OCI-LY3 (cell line): Measurements from ENCODE around the gene ITSN2.

ENCODE experiments used
- H2AFZ ChIP-seq: fragments of 200-600, 300-600 bp; shearing (Covaris generic); 2 replicates; pipeline ENCODE4 v1.6.0; 2014; ENCODE audit warnings: antibody characterized with exemption, low read depth, low read length
- H3K27ac ChIP-seq: fragments of 200-600, 300-600 bp; sonication (generic); 2 replicates; pipeline ENCODE4 v1.5.1; 2014; ENCODE audit warnings: mild to moderate bottlenecking, low read length, moderate library complexity, mixed read lengths
- H3K27me3 ChIP-seq: fragments of 200-600, 300-600 bp; sonication (generic); 2 replicates; pipeline ENCODE4 v1.6.1; 2014; ENCODE audit warnings: low read depth, low read length, mixed read lengths
- H3K36me3 ChIP-seq: fragments of 200-600, 300-600 bp; sonication (generic); replicated peaks from 2 replicates; pipeline ENCODE3; 2014; ENCODE audit warnings: low read depth, low read length, mixed read lengths
- H3K4me1 ChIP-seq: fragments of 300-600, 200-600 bp; sonication (generic); 2 replicates; pipeline ENCODE4 v1.6.1; 2014; ENCODE audit warnings: low read length, mixed read lengths
- H3K4me2 ChIP-seq: fragments of 200-600, 300-600 bp; sonication (generic); 2 replicates; pipeline ENCODE4 v1.6.1; 2014; ENCODE audit warnings: low read length, mixed read lengths
- H3K4me3 ChIP-seq: fragments of 300-600, 200-600 bp; sonication (generic); 2 replicates; pipeline ENCODE4 v1.5.1; 2014; ENCODE audit warnings: antibody characterized with exemption, mild to moderate bottlenecking, low read length, moderate library complexity
- H3K79me2 ChIP-seq: fragments of 300-600, 200-600 bp; shearing (Covaris generic); 2 replicates; pipeline ENCODE4 v1.6.1; 2014; ENCODE audit warnings: mild to moderate bottlenecking, low read length, mixed read lengths
- H3K9ac ChIP-seq: fragments of 300-600, 200-600 bp; shearing (Covaris generic); 2 replicates; pipeline ENCODE4 v1.6.0; 2014; ENCODE audit warnings: mild to moderate bottlenecking, low read length, moderate library complexity
- H3K9me3 ChIP-seq: fragments of 200-600, 300-600 bp; shearing (Covaris generic); 2 replicates; pipeline ENCODE4 v1.6.1; 2014; ENCODE audit warnings: low read length, mixed read lengths; ENCODE audit not compliant: insufficient read depth
- H4K20me1 ChIP-seq: fragments of 200-600, 300-600 bp; sonication (generic); 2 replicates; pipeline ENCODE4 v1.6.1; 2016; ENCODE audit warnings: low read length, mixed read lengths; ENCODE audit not compliant: insufficient read depth
- EZH2phosphoT487 ChIP-seq: fragments of 200-600 bp; shearing (Covaris generic); IDR thresholded peaks from 2 replicates; pipeline ENCODE4 v1.6.1; 2018; ENCODE audit warnings: antibody characterized with exemption, mixed run types, low read depth
- TF ChIP-seq, protein P1 (sequence below): fragments of 200-600, 300-600 bp; sonication (generic); IDR thresholded peaks from 2 replicates; pipeline ENCODE4 v1.5.1; 2014; ENCODE audit warnings: antibody characterized with exemption, low read length, low read depth

The ITSN2 gene

DNA sequence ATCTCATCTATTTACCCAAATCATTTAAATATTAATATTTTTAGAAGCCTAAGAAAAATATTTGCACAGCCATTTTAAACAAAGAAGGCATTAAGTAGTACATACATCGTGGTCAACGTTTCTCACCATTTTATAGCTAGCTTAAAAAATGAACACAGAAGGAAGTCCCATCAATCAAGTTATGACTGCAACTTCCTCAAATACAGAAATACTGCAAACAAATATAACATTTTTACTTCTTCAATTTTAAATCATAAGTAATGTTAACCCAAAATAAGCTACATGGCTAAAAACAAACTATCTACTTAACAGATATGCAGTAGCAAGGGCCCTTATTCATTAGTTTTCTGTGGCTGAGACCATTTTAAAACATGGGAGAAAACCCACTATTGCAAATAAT, 30.6 kb downstream of the ITSN2 start:
- H2AFZ ChIP-seq: no peak overlapping the region
- H3K9ac ChIP-seq: peak overlapping the region; percentile 63
- H3K27me3 ChIP-seq: no peaks in the 10 kb centered on the region
- no peaks in the 10 kb centered on the region for H3K9me3 ChIP-seq
- H3K4me2 ChIP-seq: peak overlapping the region; percentile 89
- H3K4me3 ChIP-seq: peak overlapping the region; percentile 63
- H3K27ac ChIP-seq: peak overlapping the region; percentile 96
- no peaks in the 10 kb centered on the region for H3K36me3 ChIP-seq
- peaks cover 67% of the 10 kb centered on the region for H3K4me1 ChIP-seq
- no peak for TF ChIP-seq EZH2phosphoT487
- TF ChIP-seq, protein P1, sequence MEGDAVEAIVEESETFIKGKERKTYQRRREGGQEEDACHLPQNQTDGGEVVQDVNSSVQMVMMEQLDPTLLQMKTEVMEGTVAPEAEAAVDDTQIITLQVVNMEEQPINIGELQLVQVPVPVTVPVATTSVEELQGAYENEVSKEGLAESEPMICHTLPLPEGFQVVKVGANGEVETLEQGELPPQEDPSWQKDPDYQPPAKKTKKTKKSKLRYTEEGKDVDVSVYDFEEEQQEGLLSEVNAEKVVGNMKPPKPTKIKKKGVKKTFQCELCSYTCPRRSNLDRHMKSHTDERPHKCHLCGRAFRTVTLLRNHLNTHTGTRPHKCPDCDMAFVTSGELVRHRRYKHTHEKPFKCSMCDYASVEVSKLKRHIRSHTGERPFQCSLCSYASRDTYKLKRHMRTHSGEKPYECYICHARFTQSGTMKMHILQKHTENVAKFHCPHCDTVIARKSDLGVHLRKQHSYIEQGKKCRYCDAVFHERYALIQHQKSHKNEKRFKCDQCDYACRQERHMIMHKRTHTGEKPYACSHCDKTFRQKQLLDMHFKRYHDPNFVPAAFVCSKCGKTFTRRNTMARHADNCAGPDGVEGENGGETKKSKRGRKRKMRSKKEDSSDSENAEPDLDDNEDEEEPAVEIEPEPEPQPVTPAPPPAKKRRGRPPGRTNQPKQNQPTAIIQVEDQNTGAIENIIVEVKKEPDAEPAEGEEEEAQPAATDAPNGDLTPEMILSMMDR: no peak
- 0 out of 2 replicates have a peak, but pooled peaks cover 4% of the 10 kb centered on the region for H4K20me1 ChIP-seq
- peaks cover 76% of the 10 kb centered on the region for H3K79me2 ChIP-seq

DNA sequence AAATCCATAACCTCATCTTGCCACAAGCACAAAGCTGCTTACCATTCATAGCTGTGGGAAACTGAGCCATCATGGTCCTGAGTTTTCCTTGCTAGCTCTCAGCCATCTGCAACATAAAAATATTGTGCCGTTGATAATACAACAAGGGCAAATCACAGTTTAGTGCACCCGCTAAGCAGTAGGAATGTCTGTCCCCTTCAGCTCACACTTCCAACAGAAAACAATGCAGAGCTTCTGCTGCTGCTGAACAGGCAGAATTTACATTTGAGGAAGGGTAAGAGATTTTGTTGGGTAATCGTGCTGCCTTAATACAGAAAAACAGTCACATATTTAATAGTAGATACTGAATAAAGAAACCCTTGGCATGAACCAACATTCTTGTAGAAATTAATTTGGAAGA, 32.3 kb downstream of the ITSN2 start:
- no peak overlapping the region for H3K9ac ChIP-seq
- peak overlapping the region; percentile 20 for H3K4me2 ChIP-seq
- H3K27ac ChIP-seq: 0 out of 2 replicates have a peak overlapping the region, but pooled peaks have one; percentile 3
- peaks cover 59% of the 10 kb centered on the region for H3K4me1 ChIP-seq
- H3K9me3 ChIP-seq: no peaks in the 10 kb centered on the region
- no peak overlapping the region for H3K4me3 ChIP-seq
- TF ChIP-seq, protein P1: no peak
- TF ChIP-seq EZH2phosphoT487: no peak
- peaks cover 7% of the 10 kb centered on the region for H3K36me3 ChIP-seq
- H2AFZ ChIP-seq: no peak overlapping the region
- 0 out of 2 replicates have a peak, but pooled peaks cover 2% of the 10 kb centered on the region for H4K20me1 ChIP-seq
- no peaks in the 10 kb centered on the region for H3K27me3 ChIP-seq
- H3K79me2 ChIP-seq: peaks cover 63% of the 10 kb centered on the region

DNA sequence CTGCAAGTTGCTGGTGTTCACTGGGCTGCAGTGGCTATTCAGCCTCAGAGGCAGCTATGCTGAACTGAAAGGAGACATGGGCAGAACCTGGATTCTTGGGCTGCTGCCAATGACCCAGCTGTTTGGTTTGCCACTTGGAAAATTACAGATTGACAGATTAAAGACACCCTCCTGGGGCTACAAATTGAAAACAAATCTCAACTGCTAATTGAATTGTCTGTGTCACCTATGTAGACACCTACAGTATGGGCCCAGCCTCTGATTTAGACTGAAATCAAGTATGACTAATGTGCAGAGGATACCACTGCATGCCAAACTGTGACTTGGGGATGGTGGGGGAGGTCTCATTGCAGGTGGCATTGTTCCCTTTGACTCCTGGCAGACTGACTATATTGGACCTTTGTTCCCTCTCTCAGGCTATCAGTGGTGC, 42.8 kb downstream of the ITSN2 start:
- TF ChIP-seq EZH2phosphoT487: no peak
- TF ChIP-seq, protein P1: no peak
- Histone ChIP-seq H3K36me3 (peaks cover 48% of the 10 kb centered on the region), H3K9me3 (no peaks in the 10 kb centered on the region), H3K4me2 (no peak overlapping the region), H2AFZ (no peak overlapping the region), H4K20me1 (no peaks in the 10 kb centered on the region), H3K79me2 (peaks cover 60% of the 10 kb centered on the region), H3K27ac (no peak overlapping the region), H3K4me3 (no peak overlapping the region), H3K9ac (no peak overlapping the region), H3K27me3 (no peaks in the 10 kb centered on the region), H3K4me1 (peaks cover 45% of the 10 kb centered on the region)

DNA sequence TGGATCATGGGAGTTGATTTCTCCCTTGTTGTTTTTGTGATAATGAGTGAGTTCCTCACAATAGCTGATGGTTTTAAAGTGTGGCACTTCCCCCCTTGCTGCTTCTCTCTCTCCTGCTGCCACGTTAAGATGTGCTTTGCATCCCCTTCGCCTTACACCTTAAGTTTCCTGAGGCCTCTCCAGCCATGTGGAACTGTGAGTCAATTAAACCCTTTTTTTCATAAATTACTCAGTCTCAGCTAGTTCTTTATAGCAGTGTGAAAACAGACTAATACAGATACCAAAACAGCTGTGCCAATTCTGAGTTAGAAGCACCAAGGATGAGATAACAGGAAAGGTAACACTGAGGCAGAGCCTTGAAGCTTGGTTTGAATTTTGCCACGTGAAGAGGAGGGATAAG, 44.7 kb downstream of the ITSN2 start:
- Histone ChIP-seq H3K27me3 (no peaks in the 10 kb centered on the region), H3K4me2 (peak overlapping the region; percentile 54), H3K9me3 (no peaks in the 10 kb centered on the region), H4K20me1 (no peaks in the 10 kb centered on the region), H3K79me2 (peaks cover 49% of the 10 kb centered on the region), H3K9ac (0 out of 2 replicates have a peak overlapping the region, but pooled peaks have one; percentile 4), H3K27ac (peak overlapping the region; percentile 71), H3K36me3 (peaks cover 50% of the 10 kb centered on the region), H3K4me3 (peak overlapping the region; percentile 25), H3K4me1 (peaks cover 45% of the 10 kb centered on the region), H2AFZ (no peak overlapping the region)
- TF ChIP-seq EZH2phosphoT487: no peak
- TF ChIP-seq, protein P1: no peak
